H1 (cell line): ENCODE measurements around the gene KLK4. TPM values are rescaled to one million over a fixed set of nuclear protein-coding genes. Genes with fewer than 3 reads are reported as not detected.

Experiments
- CTCF ChIA-PET: fragments of 300-600 bp; sonication (Branson Sonifier 250); formaldehyde crosslinking; loops from one replicate; lab custom pipeline; 2021; ENCODE audit not compliant: partially characterized antibody; lab: Charles Lee
- POLR2A ChIA-PET: fragments of 300-600 bp; sonication (Branson Sonifier 250); formaldehyde crosslinking; loops from one replicate; lab custom pipeline; 2021; ENCODE audit warnings: inconsistent platforms; ENCODE audit not compliant: partially characterized antibody; lab: Charles Lee
- DNase-seq, 2 experiments: peaks; one replicate each; pipeline versions ENCODE4 v3.0.0 to v3.0.0-alpha.2; 2010 to 2022; ENCODE audit warnings: low spot score in 2 of 2, low read depth in 1 of 2, mixed read lengths in 1 of 2
- FAIRE-seq: peaks from 2 replicates; lab custom pipeline; 2011; peaks lifted over from hg19 to GRCh38; lab: Jason Lieb, UNC
- H2AFZ ChIP-seq: 2 replicates; pipeline ENCODE4 v1.8.1; 2012; ENCODE audit warnings: low read length, inconsistent platforms
- H2AK5ac ChIP-seq: 2 replicates; pipeline ENCODE4 v1.6.1; 2013; ENCODE audit warnings: low read depth, low read length
- H2BK120ac ChIP-seq: replicated peaks from 2 replicates; pipeline ENCODE3; 2013; ENCODE audit warnings: low read depth, low read length, inconsistent platforms
- H2BK12ac ChIP-seq: 2 replicates; pipeline ENCODE4 v1.6.1; 2013; ENCODE audit warnings: low read depth, low read length
- H2BK15ac ChIP-seq: 2 replicates; pipeline ENCODE4 v1.6.1; 2013; ENCODE audit warnings: low read length
- H2BK20ac ChIP-seq: 2 replicates; pipeline ENCODE4 v1.6.1; 2013; ENCODE audit warnings: low read length
- H2BK5ac ChIP-seq: 2 replicates; pipeline ENCODE4 v1.6.1; 2013; ENCODE audit warnings: low read depth, low read length
- H3K14ac ChIP-seq: 2 replicates; pipeline ENCODE4 v1.6.1; 2013; ENCODE audit warnings: inconsistent platforms; ENCODE audit not compliant: insufficient read length
- H3K18ac ChIP-seq: 2 replicates; pipeline ENCODE4 v1.6.1; 2013; ENCODE audit warnings: low read length; ENCODE audit errors: extremely low read depth
- H3K23ac ChIP-seq: 2 replicates; pipeline ENCODE4 v1.6.1; 2013; ENCODE audit warnings: inconsistent platforms; ENCODE audit not compliant: insufficient read length
- H3K23me2 ChIP-seq: 2 replicates; pipeline ENCODE4 v1.6.1; 2013; ENCODE audit warnings: low read depth, low read length
- H3K27ac ChIP-seq: 2 replicates; pipeline ENCODE4 v1.6.1; 2011; ENCODE audit warnings: low read depth, low read length, inconsistent platforms
- H3K27me3 ChIP-seq, 4 experiments: replicated peaks in 1 of 4; 1 replicate in 1 of 4; 2 replicates in 3 of 4; pipeline versions ENCODE4 v1.6.1 to v1.8.1; 2011 to 2013; ENCODE audit warnings: low read length in 3 of 4, mild to moderate bottlenecking in 3 of 4, inconsistent platforms in 2 of 4, mixed read lengths in 2 of 4, moderate library complexity in 1 of 4; ENCODE audit not compliant: control insufficient read depth in 3 of 4, insufficient read depth in 3 of 4; ENCODE audit errors: extremely low read depth in 1 of 4
- H3K36me3 ChIP-seq, 4 experiments: 2 replicates each; pipeline versions ENCODE4 v1.6.1 to v1.8.1; 2011 to 2013; ENCODE audit warnings: mild to moderate bottlenecking in 4 of 4, low read length in 3 of 4, moderate library complexity in 2 of 4, control low read depth in 1 of 4, inconsistent platforms in 1 of 4; ENCODE audit not compliant: insufficient read depth in 4 of 4, control insufficient read depth in 2 of 4
- H3K4ac ChIP-seq: replicated peaks from 2 replicates; pipeline ENCODE3; 2013; ENCODE audit warnings: low read length, low read depth, mixed read lengths, inconsistent platforms; ENCODE audit not compliant: insufficient read length
- H3K4me1 ChIP-seq, 4 experiments: replicated peaks in 1 of 4; 1 replicate in 1 of 4; 2 replicates in 3 of 4; pipeline versions ENCODE4 v1.6.1 to v1.8.1; 2011 to 2013; ENCODE audit warnings: low read length in 3 of 4, inconsistent platforms in 2 of 4, mixed read lengths in 1 of 4; ENCODE audit not compliant: insufficient read depth in 4 of 4, control insufficient read depth in 3 of 4
- H3K4me2 ChIP-seq, 2 experiments: 2 replicates each; pipeline versions ENCODE4 v1.6.1 to v1.8.1; 2011 to 2013; ENCODE audit warnings: low read depth in 2 of 2, low read length in 2 of 2, control low read depth in 1 of 2, inconsistent platforms in 1 of 2, mild to moderate bottlenecking in 1 of 2; ENCODE audit not compliant: insufficient read depth in 1 of 2
- H3K4me3 ChIP-seq, 4 experiments: fragments of 200-600, 300-600 bp in 1 of 4; sonication (generic), shearing (Covaris generic), sonication (Bioruptor Twin) in 1 of 4; 2 replicates each; pipeline versions ENCODE4 v1.5.1 to v1.8.1; 2011 to 2016; ENCODE audit warnings: low read length in 4 of 4, low read depth in 3 of 4, control low read depth in 2 of 4, inconsistent platforms in 2 of 4, mild to moderate bottlenecking in 2 of 4, mixed read lengths in 1 of 4, moderate library complexity in 1 of 4; ENCODE audit not compliant: insufficient read depth in 2 of 4; ENCODE audit errors: extremely low read depth in 1 of 4
- H3K56ac ChIP-seq: replicated peaks from 2 replicates; pipeline ENCODE3; 2013; ENCODE audit warnings: low read depth, mild to moderate bottlenecking, mixed read lengths, low read length, inconsistent platforms; ENCODE audit not compliant: insufficient read length
- H3K79me1 ChIP-seq: 2 replicates; pipeline ENCODE4 v1.6.1; 2013; ENCODE audit warnings: low read depth, low read length, control low read depth
- H3K79me2 ChIP-seq, 2 experiments: 2 replicates each; pipeline versions ENCODE4 v1.6.1 to v1.8.1; 2012 to 2013; ENCODE audit warnings: low read length in 2 of 2, mild to moderate bottlenecking in 2 of 2, inconsistent platforms in 1 of 2; ENCODE audit not compliant: insufficient read depth in 2 of 2, control insufficient read depth in 1 of 2
- H3K9ac ChIP-seq, 4 experiments: replicated peaks in 1 of 4; 1 replicate in 1 of 4; 2 replicates in 3 of 4; pipeline versions ENCODE4 v1.6.1 to v1.8.1; 2011 to 2013; ENCODE audit warnings: low read depth in 3 of 4, low read length in 3 of 4, control low read depth in 2 of 4, mild to moderate bottlenecking in 2 of 4, moderate library complexity in 2 of 4, inconsistent platforms in 1 of 4; ENCODE audit errors: extremely low read depth in 1 of 4
- H3K9me3 ChIP-seq, 2 experiments: 2 replicates each; pipeline versions ENCODE4 v1.6.1 to v1.8.1; 2012 to 2013; ENCODE audit warnings: mild to moderate bottlenecking in 2 of 2, moderate library complexity in 2 of 2, control low read depth in 1 of 2, inconsistent platforms in 1 of 2, low read depth in 1 of 2, low read length in 1 of 2, mixed read lengths in 1 of 2; ENCODE audit not compliant: insufficient read depth in 2 of 2
- H4K20me1 ChIP-seq, 2 experiments: replicated peaks in 1 of 2; 2 replicates each; pipeline versions ENCODE3 to v1.8.1; 2011 to 2013; ENCODE audit warnings: inconsistent platforms in 2 of 2, low read length in 2 of 2, mild to moderate bottlenecking in 1 of 2; ENCODE audit not compliant: insufficient read depth in 2 of 2, control insufficient read depth in 1 of 2
- H4K5ac ChIP-seq: 2 replicates; pipeline ENCODE4 v1.6.1; 2013; ENCODE audit warnings: low read length, low read depth, mixed read lengths, inconsistent platforms; ENCODE audit not compliant: insufficient read length
- H4K8ac ChIP-seq: 2 replicates; pipeline ENCODE4 v1.8.0; 2013; ENCODE audit warnings: mild to moderate bottlenecking, moderate library complexity, low read length, inconsistent platforms; ENCODE audit not compliant: insufficient read depth; ENCODE audit errors: extremely low read depth
- H4K91ac ChIP-seq: replicated peaks from 2 replicates; pipeline ENCODE3; 2013; ENCODE audit warnings: low read length, mixed read lengths, inconsistent platforms; ENCODE audit not compliant: insufficient read length
- CBX5 ChIP-seq: fragments of 300-800, 300-1000 bp; sonication (generic); IDR thresholded peaks from 2 replicates; pipeline ENCODE4 v1.7.1; 2016; ENCODE audit warnings: antibody characterized with exemption, low read length, low read depth
- CHD2 ChIP-seq: IDR thresholded peaks from 2 replicates; pipeline ENCODE4 v1.6.1; 2012; ENCODE audit warnings: low read length, improper control_type of control experiment
- RBBP5 ChIP-seq: IDR thresholded peaks from 2 replicates; pipeline ENCODE4 v1.7.1; 2012; ENCODE audit warnings: low read depth, mild to moderate bottlenecking, inconsistent platforms, low read length, moderate library complexity, borderline replicate concordance
- SIN3A ChIP-seq, 2 experiments: IDR thresholded peaks in 1 of 2; conservative IDR thresholded peaks in 1 of 2; 2 replicates each; pipeline ENCODE4 v1.6.1; 2011 to 2012; ENCODE audit warnings: low read length in 2 of 2, improper control_type of control experiment in 1 of 2, low read depth in 1 of 2, mild to moderate bottlenecking in 1 of 2
- TAF1 ChIP-seq: IDR thresholded peaks from 2 replicates; pipeline ENCODE4 v1.6.1; 2011; ENCODE audit warnings: mild to moderate bottlenecking, low read depth, low read length
- WGBS, 2 experiments: shearing (Covaris generic) in 1 of 2; methylation state at CpG; one replicate each; pipeline versions ENCODE4 v1.1.6 to v1.1.7; 2013 to 2015; ENCODE audit warnings: low lambda C conversion rate in 2 of 2, mixed read lengths in 2 of 2, inconsistent platforms in 1 of 2, low coverage in 1 of 2, missing lambda C conversion rate in 1 of 2; ENCODE audit not compliant: insufficient replicate concordance in 2 of 2, insufficient coverage in 1 of 2, insufficient read length in 1 of 2; ENCODE audit errors: extremely low coverage in 1 of 2, missing lambda C conversion rate in 1 of 2; 5-methylcytosine and 5-hydroxymethylcytosine counted together
- polyA plus RNA-seq, 7 experiments: library from polyadenylated mRNA; depleted of rRNA in 3 of 7; stranded (reverse) in 5 of 7; unstranded in 2 of 7; fragments of >200 nt in 5 of 7; fragments of 200-250 nt in 2 of 7; gene quantifications; 1 replicate in 5 of 7; 2 replicates in 1 of 7; 4 replicates in 1 of 7; pipeline versions ENCODE4 v1.2.1 to v1.2.3, GENCODE V29; 2011 to 2013; ENCODE audit warnings: missing spikeins in 2 of 7, mixed read lengths in 2 of 7
- total RNA-seq: library from RNA; stranded (reverse); fragmentation: NEBNext Ultra II Directional; extraction: Animal tissue kit (Norgen Biotek cat#: 25700); gene quantifications from 2 replicates; pipeline ENCODE4 v1.2.1, GENCODE V29; 2021

Gene KLK4
- total and polyA plus RNA-seq, 2 of the 8 experiments (the other 6 are each of a cell fraction or from before 2014, with no cell fraction given) = 0.44 TPM; not detected in 1

DNA sequence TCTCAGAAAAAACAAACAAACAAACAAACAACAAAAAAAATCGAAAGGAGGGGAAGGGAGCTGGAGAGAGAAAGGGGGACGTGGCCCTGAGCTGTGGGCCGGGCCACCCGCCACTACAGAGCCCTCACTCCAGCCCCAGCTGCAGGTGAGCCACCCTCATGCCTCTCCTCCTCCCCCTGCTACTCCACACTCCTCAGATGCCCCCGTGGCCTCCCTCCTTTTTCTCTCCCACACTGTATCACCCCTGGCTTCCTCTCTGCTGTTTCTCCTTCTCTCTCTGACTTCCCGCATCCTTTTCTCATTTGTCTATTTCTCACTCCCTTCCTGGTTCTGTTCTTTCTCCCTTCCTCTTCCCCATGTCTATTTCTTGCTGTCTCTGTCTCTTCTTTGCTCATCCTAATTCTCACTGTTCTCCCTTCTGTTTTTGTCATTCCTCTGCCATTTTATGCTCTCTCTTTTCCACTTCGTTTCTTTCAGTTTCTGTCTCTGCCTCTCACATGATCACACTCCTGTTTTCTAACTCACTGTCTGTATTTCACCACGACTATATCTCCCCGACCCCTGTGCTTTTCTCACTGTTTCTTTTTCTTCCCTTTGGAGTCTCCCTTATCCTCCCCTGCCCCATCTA lies 35.3 kb downstream of the KLK4 start:
- ChIA-PET POLR2A (interaction anchor here (1.8 to 4.1 kb wide), 3 partner anchors 72 to 80 kb away, joined by 4 to 16 read pairs (median 15); no protein-coding TSS in a partner anchor), CTCF (interaction anchor here (0.7 to 1.7 kb wide), 2 partner anchors 46 to 1315 kb away, joined by 3 to 6 read pairs; no protein-coding TSS in a partner anchor)
- WGBS, 2 experiments = 74% methylated on average over 5 of the region's 9 CpGs; no CpG with 5 or more reads in 1 of the 2 experiments
- H2BK15ac ChIP-seq = no peak overlapping the region
- H3K4ac ChIP-seq = no peak overlapping the region
- H3K4me3 ChIP-seq = no peak overlapping the region
- no peak overlapping the region for H3K23ac ChIP-seq
- H2BK12ac ChIP-seq = no peak overlapping the region
- no peak overlapping the region for H4K91ac ChIP-seq
- no peak overlapping the region; the same call in 1 of the 2 replicates for H2AFZ ChIP-seq
- DNase-seq = no peak
- H4K8ac ChIP-seq = no peak overlapping the region
- H2BK5ac ChIP-seq = no peak overlapping the region
- H3K36me3 ChIP-seq = no peaks in the 10 kb centered on the region
- H3K79me2 ChIP-seq = no peaks in the 10 kb centered on the region
- peaks cover 0 to 12% (median 3%) of the 10 kb centered on the region in 4 experiments; a peak in 3 of 7 replicates for H3K4me1 ChIP-seq
- no peak for FAIRE-seq
- H3K18ac ChIP-seq = no peak overlapping the region
- H3K9me3 ChIP-seq = no peaks in the 10 kb centered on the region
- H3K4me2 ChIP-seq = no peak overlapping the region
- no peak overlapping the region for H2BK120ac ChIP-seq
- no peaks in the 10 kb centered on the region for H3K79me1 ChIP-seq
- no peak overlapping the region; a peak in 1 of 7 replicates for H3K9ac ChIP-seq
- no peak overlapping the region for H3K56ac ChIP-seq
- no peak overlapping the region for H4K5ac ChIP-seq
- no peak overlapping the region for H3K14ac ChIP-seq
- no peak overlapping the region for H3K27ac ChIP-seq
- no peaks in the 10 kb centered on the region for H4K20me1 ChIP-seq
- peaks cover 5% of the 10 kb centered on the region; the same call in 1 of the 2 replicates for H3K23me2 ChIP-seq
- H2BK20ac ChIP-seq = no peak overlapping the region
- H2AK5ac ChIP-seq = no peak overlapping the region
- peaks cover 0 to 3% (median 1%) of the 10 kb centered on the region in 4 experiments; a peak in 3 of 7 replicates for H3K27me3 ChIP-seq
- TF ChIP-seq CHD2 (no peak), RBBP5 (no peak), TAF1 (no peak), CBX5 (no peak), SIN3A (conservative IDR thresholded peaks at IDR 0.05 in 1 of 2, IDR thresholded peaks at IDR 0.05 in 1 of 2; ENCODE audit: low read depth in 1 of 2, low read length in 2 of 2) (no peak)
